Mucosa of descending colon (tissue), 3 donors: Measurements from ENCODE around the gene CYP1A2. TPM values are rescaled to one million over a fixed set of nuclear protein-coding genes. Genes with fewer than 3 reads are reported as not detected.

Experiments used
- ATAC-seq: fragments of 200-7000 bp; cut with Tn5 transposase; one replicate; pipeline ENCODE4 v1.9.1; 2020; ENCODE audit warnings: mild to moderate bottlenecking, moderate library complexity
- DNase-seq, 3 donors: peaks; one replicate each; pipeline ENCODE4 v3.0.0-alpha.2; 2020
- H3K36me3 ChIP-seq: fragments of 200-600 bp; one replicate; pipeline ENCODE4 v1.8.0; 2021; ENCODE audit warnings: low read depth, mild to moderate bottlenecking
- H3K4me1 ChIP-seq: fragments of 200-600 bp; one replicate; pipeline ENCODE4 v1.8.0; 2021; ENCODE audit warnings: low read depth, mild to moderate bottlenecking
- H3K4me3 ChIP-seq: fragments of 200-600 bp; one replicate; pipeline ENCODE4 v1.8.0; 2021; ENCODE audit warnings: mild to moderate bottlenecking
- H3K9me3 ChIP-seq: fragments of 200-600 bp; one replicate; pipeline ENCODE4 v1.8.0; 2021; ENCODE audit warnings: mild to moderate bottlenecking
- CTCF ChIP-seq: fragments of 200-600 bp; IDR thresholded peaks from one replicate; pipeline ENCODE4 v1.8.0; 2022; ENCODE audit warnings: antibody characterized with exemption, mild to moderate bottlenecking
- intact Hi-C, 2 donors: fragments of 100-400 bp; cut with DNase I in 1 of 2; cut with micrococcal nuclease in 1 of 2; formaldehyde crosslinking; loops; one replicate each; pipeline versions ENCODE4 v1.11.0 to v1.11.1; 2022; cut with DNase I, micrococcal nuclease
- microRNA-seq: library from miRNA; unstranded; fragments of <30 nt; microRNA quantifications from one replicate; pipeline ENCODE4, GENCODE V29; 2019
- total RNA-seq, 3 donors: library from RNA; stranded (reverse); fragmentation: NEBNext Ultra II Directional in 2 of 3; extraction: Animal tissue kit (Norgen Biotek cat#: 25700) in 2 of 3; gene quantifications; one replicate each; pipeline versions ENCODE4 v1.2.1 to v1.2.4, GENCODE V29; 2021 to 2023
- donor health status: DM: no; HTN: no; CAD: no; lungs with moderate emphysema.
- donor health status: DM: no; HTN: no; CAD: no.
- donor health status: DM: no; HTN: yes; CAD: no.

CYP1A2 gene
- total RNA-seq, 3 donors from 2014 or later, result not detected

DNA sequence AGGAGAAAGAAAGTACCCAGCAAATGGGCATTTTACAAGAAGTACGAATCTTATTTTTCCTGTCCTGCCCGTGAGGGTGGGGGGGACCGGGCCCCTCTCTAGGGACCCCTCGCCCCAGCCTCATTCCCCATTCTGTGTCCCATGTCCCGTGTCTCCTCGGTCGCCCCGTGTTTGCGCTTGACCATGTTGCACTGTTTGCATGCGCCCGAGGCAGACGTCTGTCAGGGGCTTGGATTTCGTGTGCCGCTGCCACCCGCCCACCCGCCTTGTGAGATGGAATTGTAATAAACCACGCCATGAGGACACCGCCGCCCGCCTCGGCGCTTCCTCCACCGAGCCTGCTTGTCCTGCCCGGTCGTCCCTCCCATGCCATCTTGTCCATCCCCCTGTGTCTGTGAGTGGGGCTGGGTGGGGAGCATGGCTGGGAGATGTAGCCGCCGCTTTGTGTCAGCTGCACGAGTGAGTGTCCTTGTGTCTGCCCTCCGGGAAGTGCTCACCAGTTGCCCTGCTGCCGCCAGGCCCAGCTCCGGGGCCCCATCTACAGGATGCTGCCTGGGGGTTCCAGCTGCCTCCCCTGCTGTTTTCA lies 54.3 kb downstream of the CYP1A2 start:
- H3K4me3 ChIP-seq, result no peak overlapping the region
- no peak for DNase-seq
- no peaks in the 10 kb centered on the region for H3K9me3 ChIP-seq
- peaks cover 16% of the 10 kb centered on the region for H3K4me1 ChIP-seq
- no peak for ATAC-seq
- H3K36me3 ChIP-seq, result peaks cover 9% of the 10 kb centered on the region
- intact Hi-C loops, result no loop called here
- TF ChIP-seq CTCF, result no peak

DNA sequence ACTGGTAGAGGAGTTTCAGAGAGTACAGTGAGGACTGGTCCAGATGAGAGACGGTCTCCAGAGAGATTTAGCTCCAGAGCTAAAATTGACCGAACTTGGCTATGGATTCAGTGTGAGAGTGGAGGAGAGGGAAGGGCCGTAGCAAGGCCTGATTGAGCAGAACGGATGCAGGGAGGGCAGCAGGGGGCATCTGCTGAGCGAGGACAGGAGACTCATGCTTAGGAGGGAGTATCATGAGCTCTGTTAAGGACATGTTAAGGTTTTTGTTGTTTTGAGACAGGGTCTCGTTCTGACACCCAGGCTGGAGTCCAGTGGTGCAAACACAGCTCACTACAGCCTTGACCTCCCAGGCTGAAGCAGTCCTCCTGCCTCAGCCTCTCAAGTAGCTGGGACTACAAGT lies 56.3 kb downstream of the CYP1A2 start:
- no peak overlapping the region for H3K4me3 ChIP-seq
- peaks cover 14% of the 10 kb centered on the region for H3K4me1 ChIP-seq
- ATAC-seq, result no peak
- DNase-seq, result no peak
- TF ChIP-seq CTCF, result no peak
- intact Hi-C loops, result no loop called here
- H3K36me3 ChIP-seq, result peaks cover 9% of the 10 kb centered on the region
- H3K9me3 ChIP-seq, result no peaks in the 10 kb centered on the region

Small RNAs within 50 kb of the gene (microRNA-seq; reads per million reads assigned to microRNA genes)
- not detected for gene MIR4513

Other genes starting within 250 kb of the CYP1A2 start
- 10 to 100 TPM; 10.3 to 14.5 (median 11.5) TPM for gene ARID3B, start 207.6 kb upstream of the CYP1A2 start, total RNA-seq
- gene CLK3, start 133.0 kb upstream of the CYP1A2 start, total RNA-seq, result 100 to 1,000 TPM in 2 of 3 donors, 10 to 100 TPM in 1; 92.7 to 120 (median 110) TPM
- 10 to 100 TPM; 30.9 to 31.9 (median 31.6) TPM for gene EDC3, start 52.8 kb upstream of the CYP1A2 start, total RNA-seq
- gene CYP1A1, start 23.3 kb upstream of the CYP1A2 start, total RNA-seq, result under 1 TPM in 2 of 3 donors, not detected in 1; 0.13 to 0.27 TPM
- 100 to 1,000 TPM in 1 of 3 donors, 10 to 100 TPM in 2; 66.2 to 103 (median 90.5) TPM for gene CSK, start 33.2 kb downstream of the CYP1A2 start, total RNA-seq
- gene LMAN1L, start 64.0 kb downstream of the CYP1A2 start, total RNA-seq, result under 1 TPM; 0.32 to 0.60 (median 0.55) TPM
- gene CPLX3, start 77.8 kb downstream of the CYP1A2 start, total RNA-seq, result under 1 TPM in 2 of 3 donors, not detected in 1; 0.16 to 0.19 TPM
- 10 to 100 TPM; 66.5 to 89.3 (median 73.1) TPM for gene ULK3, start 94.3 kb downstream of the CYP1A2 start, total RNA-seq
- gene SCAMP2, start 124.5 kb downstream of the CYP1A2 start, total RNA-seq, result 100 to 1,000 TPM; 125 to 236 (median 218) TPM
- gene MPI, start 141.2 kb downstream of the CYP1A2 start, total RNA-seq, result 10 to 100 TPM; 50.2 to 96.5 (median 68.3) TPM
- 10 to 100 TPM; 50.7 to 88.2 (median 83.1) TPM for gene FAM219B, start 158.0 kb downstream of the CYP1A2 start, total RNA-seq
- gene COX5A, start 189.2 kb downstream of the CYP1A2 start, total RNA-seq, result 100 to 1,000 TPM; 312 to 673 (median 597) TPM
- 10 to 100 TPM in 2 of 3 donors, 1 to 10 TPM in 1; 8.9 to 13.6 (median 12.3) TPM for gene RPP25, start 207.9 kb downstream of the CYP1A2 start, total RNA-seq
- gene SCAMP5, start 246.7 kb downstream of the CYP1A2 start, total RNA-seq, result 10 to 100 TPM in 1 of 3 donors, 1 to 10 TPM in 2; 7.3 to 10.8 (median 7.4) TPM